NCI-H524 (cell line): ENCODE data around the gene KCNJ1.

Experiments
- DNase-seq, 2 experiments: peaks; one replicate each; lab custom pipeline; 2025; lab: John Stamatoyannopoulos, UW

The KCNJ1 gene

GRCh38 chr11:128822130-128822529, 45.0 kb downstream of the KCNJ1 start:
- no peak for DNase-seq

GRCh38 chr11:128821556-128821955, 45.5 kb downstream of the KCNJ1 start:
- no peak for DNase-seq

GRCh38 chr11:128819198-128819597, 47.9 kb downstream of the KCNJ1 start:
- no peak for DNase-seq

- DNase-seq: peak; percentile 18 to 55
Observed at GRCh38 chr11:128814856-128815705, 52.0 kb downstream of the KCNJ1 start.

GRCh38 chr11:128813729-128814128, 53.4 kb downstream of the KCNJ1 start:
- no peak for DNase-seq

- no peak for DNase-seq
Observed at GRCh38 chr11:128810784-128811514, 56.1 kb downstream of the KCNJ1 start.

- DNase-seq: no peak
Observed at GRCh38 chr11:128809128-128809527, 58.0 kb downstream of the KCNJ1 start.

- no peak for DNase-seq
Observed at GRCh38 chr11:128807909-128808308, 59.2 kb downstream of the KCNJ1 start.

GRCh38 chr11:128806506-128807261, 60.4 kb downstream of the KCNJ1 start:
- no peak for DNase-seq

GRCh38 chr11:128804481-128804880, 62.6 kb downstream of the KCNJ1 start:
- no peak for DNase-seq

- DNase-seq: no peak
Observed at GRCh38 chr11:128803449-128804245, 63.4 kb downstream of the KCNJ1 start.

GRCh38 chr11:128803011-128803410, 64.1 kb downstream of the KCNJ1 start:
- no peak for DNase-seq

- DNase-seq: peak in 1 of 2 experiments; percentile 28
Observed at GRCh38 chr11:128802358-128802981, 64.6 kb downstream of the KCNJ1 start.

GRCh38 chr11:128800871-128801417, 66.2 kb downstream of the KCNJ1 start:
- no peak for DNase-seq

GRCh38 chr11:128796270-128796669, 70.8 kb downstream of the KCNJ1 start:
- no peak for DNase-seq

GRCh38 chr11:128790196-128790595, 76.9 kb downstream of the KCNJ1 start:
- DNase-seq: no peak

- DNase-seq: no peak
Observed at GRCh38 chr11:128789497-128790150, 77.5 kb downstream of the KCNJ1 start.
